ENCODE data around the gene NDRG3.
A peak's percentile ranks its signal among the peaks of the same experiment; 100 is the strongest.
"Not testable (repeated sequence)": the region's sequence is repeated elsewhere in the genome, so short reads cannot be mapped to it uniquely, and the experiment has no call there.

Gene NDRG3

GRCh38 chr20:36717657-36718056 is 28.2 kb downstream of the NDRG3 start:
- DNase-seq, result peak; percentile 8
- in situ Hi-C loops (cut with HindIII; ENCODE audit: low pct_ligation_motif_present, low pct_unique_long_range_greater_than_20kb, low sequenced_read_pairs), result no loop called here

- in situ Hi-C loops (cut with HindIII; ENCODE audit: low pct_ligation_motif_present, low pct_unique_long_range_greater_than_20kb, low sequenced_read_pairs), result no loop called here
- DNase-seq, result no peak
Observed at GRCh38 chr20:36717021-36717420, 28.9 kb downstream of the NDRG3 start.

GRCh38 chr20:36712775-36713174 is 33.1 kb downstream of the NDRG3 start:
- in situ Hi-C loops (cut with HindIII; ENCODE audit: low pct_ligation_motif_present, low pct_unique_long_range_greater_than_20kb, low sequenced_read_pairs), result no loop called here

GRCh38 chr20:36709126-36709525 is 36.8 kb downstream of the NDRG3 start:
- DNase-seq, result no peak
- in situ Hi-C loops (cut with HindIII; ENCODE audit: low pct_ligation_motif_present, low pct_unique_long_range_greater_than_20kb, low sequenced_read_pairs), result no loop called here

More at GRCh38 chr20:36712775-36713174, 33.1 kb downstream of the NDRG3 start:
- no peak for DNase-seq

- no peak for DNase-seq
- in situ Hi-C loops (cut with HindIII; ENCODE audit: low pct_ligation_motif_present, low pct_unique_long_range_greater_than_20kb, low sequenced_read_pairs), result no loop called here
Observed at GRCh38 chr20:36703530-36703929, 42.4 kb downstream of the NDRG3 start.

- DNase-seq, result no peak
- in situ Hi-C loops (cut with HindIII; ENCODE audit: low pct_ligation_motif_present, low pct_unique_long_range_greater_than_20kb, low sequenced_read_pairs), result no loop called here
Observed at GRCh38 chr20:36700438-36700837, 45.5 kb downstream of the NDRG3 start.

- in situ Hi-C loops (cut with HindIII; ENCODE audit: low pct_ligation_motif_present, low pct_unique_long_range_greater_than_20kb, low sequenced_read_pairs); DNase-seq: not testable (repeated sequence)
Observed at GRCh38 chr20:36695467-36695866, 50.4 kb downstream of the NDRG3 start.

GRCh38 chr20:36688630-36689029 is 57.3 kb downstream of the NDRG3 start:
- DNase-seq, result no peak
- in situ Hi-C loops (cut with HindIII; ENCODE audit: low pct_ligation_motif_present, low pct_unique_long_range_greater_than_20kb, low sequenced_read_pairs), result no loop called here

GRCh38 chr20:36687850-36688249 is 58.0 kb downstream of the NDRG3 start:
- no peak for DNase-seq
- in situ Hi-C loops (cut with HindIII; ENCODE audit: low pct_ligation_motif_present, low pct_unique_long_range_greater_than_20kb, low sequenced_read_pairs), result no loop called here

GRCh38 chr20:36686944-36687343 is 58.9 kb downstream of the NDRG3 start:
- no peak for DNase-seq
- in situ Hi-C loops (cut with HindIII; ENCODE audit: low pct_ligation_motif_present, low pct_unique_long_range_greater_than_20kb, low sequenced_read_pairs), result no loop called here

- in situ Hi-C loops (cut with HindIII; ENCODE audit: low pct_ligation_motif_present, low pct_unique_long_range_greater_than_20kb, low sequenced_read_pairs), result no loop called here
- no peak for DNase-seq
Observed at GRCh38 chr20:36686504-36686903, 59.4 kb downstream of the NDRG3 start.

GRCh38 chr20:36684747-36685146 is 61.1 kb downstream of the NDRG3 start:
- no peak for DNase-seq
- in situ Hi-C loops (cut with HindIII; ENCODE audit: low pct_ligation_motif_present, low pct_unique_long_range_greater_than_20kb, low sequenced_read_pairs), result no loop called here

GRCh38 chr20:36682311-36682710 is 63.6 kb downstream of the NDRG3 start:
- in situ Hi-C loops (cut with HindIII; ENCODE audit: low pct_ligation_motif_present, low pct_unique_long_range_greater_than_20kb, low sequenced_read_pairs), result no loop called here
- no peak for DNase-seq

- no peak for DNase-seq
- in situ Hi-C loops (cut with HindIII; ENCODE audit: low pct_ligation_motif_present, low pct_unique_long_range_greater_than_20kb, low sequenced_read_pairs), result no loop called here
Observed at GRCh38 chr20:36677422-36677771, 68.5 kb downstream of the NDRG3 start.

- in situ Hi-C loops (cut with HindIII; ENCODE audit: low pct_ligation_motif_present, low pct_unique_long_range_greater_than_20kb, low sequenced_read_pairs), result no loop called here
- DNase-seq, result peak; percentile 2
Observed at GRCh38 chr20:36676701-36677421, 69.0 kb downstream of the NDRG3 start.

- DNase-seq; in situ Hi-C loops (cut with HindIII; ENCODE audit: low pct_ligation_motif_present, low pct_unique_long_range_greater_than_20kb, low sequenced_read_pairs): not testable (repeated sequence)
Observed at GRCh38 chr20:36675545-36675944, 70.3 kb downstream of the NDRG3 start.

- no peak for DNase-seq
- in situ Hi-C loops (cut with HindIII; ENCODE audit: low pct_ligation_motif_present, low pct_unique_long_range_greater_than_20kb, low sequenced_read_pairs), result no loop called here
Observed at GRCh38 chr20:36672991-36673390, 72.9 kb downstream of the NDRG3 start.

GRCh38 chr20:36670665-36671357 is 75.1 kb downstream of the NDRG3 start:
- no peak for DNase-seq
- in situ Hi-C loops (cut with HindIII; ENCODE audit: low pct_ligation_motif_present, low pct_unique_long_range_greater_than_20kb, low sequenced_read_pairs), result no loop called here

GRCh38 chr20:36666181-36666740 is 79.6 kb downstream of the NDRG3 start:
- in situ Hi-C loops (cut with HindIII; ENCODE audit: low pct_ligation_motif_present, low pct_unique_long_range_greater_than_20kb, low sequenced_read_pairs), result no loop called here
- peak; percentile 8 for DNase-seq

GRCh38 chr20:36663031-36663430 is 82.9 kb downstream of the NDRG3 start:
- in situ Hi-C loops (cut with HindIII; ENCODE audit: low pct_ligation_motif_present, low pct_unique_long_range_greater_than_20kb, low sequenced_read_pairs), result no loop called here
- DNase-seq, result no peak
